ENCODE measurements around the gene ZNF436. TPM values are rescaled to one million over a fixed set of nuclear protein-coding genes. Genes with fewer than 3 reads are reported as not detected.

ZNF436 gene
- total and polyA plus RNA-seq, 5 donors from 2014 or later: 2.1 to 5.2 (median 3.2) TPM

DNA sequence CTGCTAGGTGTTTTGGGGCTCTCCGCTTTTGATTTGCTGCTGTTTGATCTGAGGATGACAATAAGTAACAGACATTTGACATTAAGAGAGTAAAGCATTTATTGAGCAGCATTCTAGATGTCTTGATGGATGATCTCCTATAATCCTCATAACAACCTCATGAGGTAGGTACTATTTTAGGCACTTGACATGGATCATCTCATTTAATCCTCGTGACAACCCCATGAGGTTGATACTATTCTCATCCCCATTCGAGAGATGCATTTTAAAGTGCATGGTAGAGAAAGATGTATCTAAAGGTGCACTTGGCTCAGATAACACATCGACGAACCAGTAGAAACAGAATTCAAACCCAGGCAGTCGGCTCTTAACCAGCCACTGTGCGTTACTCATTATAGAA is 28.3 kb upstream of the ZNF436 start:
- no peaks in the 10 kb centered on the region for H3K4me1 ChIP-seq (ENCODE audit: control insufficient read depth, insufficient read depth, low read length, poor library complexity, severe bottlenecking)
- Mint-ChIP-seq H3K27me3 (no peaks in the 10 kb centered on the region), H3K4me1 (no peaks in the 10 kb centered on the region), H3K27ac (no peak overlapping the region), H3K4me3 (no peak overlapping the region), H3K36me3 (peaks cover 13% of the 10 kb centered on the region), H3K9me3 (no peaks in the 10 kb centered on the region)
- no peak overlapping the region for H3K4me3 ChIP-seq (ENCODE audit: low read depth, low read length)
- H3K36me3 ChIP-seq (ENCODE audit: control insufficient read depth, insufficient read depth, low read length): no peaks in the 10 kb centered on the region
- DNase-seq: no peak
- no peaks in the 10 kb centered on the region for H3K27me3 ChIP-seq (ENCODE audit: control insufficient read depth, insufficient read depth, low read length)
- H3K9me3 ChIP-seq (ENCODE audit: control insufficient read depth in 2 of 2, low read length in 2 of 2): no peaks in the 10 kb centered on the region
- ATAC-seq (ENCODE audit: low read depth in 2 of 2): no peak
- H3K27ac ChIP-seq (ENCODE audit: insufficient read depth, low read length, poor library complexity, severe bottlenecking): no peak overlapping the region

DNA sequence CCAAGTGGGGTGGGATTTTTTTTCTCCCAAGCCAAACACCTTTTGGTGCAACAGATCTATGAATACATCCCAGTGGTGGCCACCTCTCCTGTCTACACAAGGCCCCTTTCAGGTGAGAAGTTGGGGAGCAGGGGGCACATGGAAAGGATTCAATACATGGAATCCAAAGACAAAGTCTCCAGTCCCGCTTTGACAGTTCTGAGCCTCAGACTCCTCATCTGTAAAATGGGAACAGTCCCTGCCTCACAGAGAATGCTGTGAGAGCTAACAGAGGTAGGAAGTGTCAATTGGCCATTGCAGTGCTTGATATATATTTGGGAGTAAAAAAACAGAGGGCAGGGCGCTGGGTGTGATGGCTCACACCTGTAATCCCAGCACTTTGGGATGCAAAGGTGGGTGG is 26.7 kb upstream of the ZNF436 start:
- no peak overlapping the region for H3K4me3 Mint-ChIP-seq
- no peaks in the 10 kb centered on the region for H3K4me1 Mint-ChIP-seq
- Histone ChIP-seq H3K36me3 (ENCODE audit: control insufficient read depth, insufficient read depth, low read length) (no peaks in the 10 kb centered on the region), H3K27me3 (ENCODE audit: control insufficient read depth, insufficient read depth, low read length) (no peaks in the 10 kb centered on the region), H3K4me3 (ENCODE audit: low read depth, low read length) (no peak overlapping the region), H3K4me1 (ENCODE audit: control insufficient read depth, insufficient read depth, low read length, poor library complexity, severe bottlenecking) (no peaks in the 10 kb centered on the region), H3K9me3 (ENCODE audit: control insufficient read depth in 2 of 2, low read length in 2 of 2) (no peaks in the 10 kb centered on the region), H3K27ac (ENCODE audit: insufficient read depth, low read length, poor library complexity, severe bottlenecking) (no peak overlapping the region)
- H3K27me3 Mint-ChIP-seq: no peaks in the 10 kb centered on the region
- H3K27ac Mint-ChIP-seq: no peak overlapping the region
- DNase-seq: no peak
- no peak for ATAC-seq (ENCODE audit: low read depth in 2 of 2)
- peaks cover 10% of the 10 kb centered on the region for H3K36me3 Mint-ChIP-seq
- no peaks in the 10 kb centered on the region for H3K9me3 Mint-ChIP-seq

DNA sequence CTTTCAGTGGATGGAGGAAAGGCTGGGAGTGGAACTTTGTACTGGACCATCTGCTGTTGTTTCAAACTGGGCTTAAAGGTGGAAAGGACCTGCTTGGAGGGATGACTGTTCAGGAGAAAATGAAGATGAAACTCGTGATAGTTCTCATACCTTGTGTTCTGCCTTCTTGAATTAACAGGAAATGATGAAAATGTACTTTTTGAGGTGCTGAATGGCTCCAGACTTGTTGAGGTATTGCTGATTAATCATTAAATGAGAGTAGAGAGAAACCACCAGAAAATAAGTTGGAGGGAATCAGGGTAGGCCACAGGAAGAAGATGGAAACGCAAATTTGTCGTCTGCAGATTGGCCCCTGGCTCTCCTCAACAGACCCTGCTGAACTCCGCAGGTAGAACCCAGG is 26.2 kb upstream of the ZNF436 start:
- Mint-ChIP-seq H3K27ac (peak overlapping the region in 1 of 3 donors; percentile 23), H3K9me3 (no peaks in the 10 kb centered on the region), H3K4me1 (no peaks in the 10 kb centered on the region), H3K36me3 (peaks cover 10% of the 10 kb centered on the region), H3K27me3 (no peaks in the 10 kb centered on the region), H3K4me3 (no peak overlapping the region)
- ATAC-seq (ENCODE audit: low read depth in 2 of 2): no peak
- no peaks in the 10 kb centered on the region for H3K4me1 ChIP-seq (ENCODE audit: control insufficient read depth, insufficient read depth, low read length, poor library complexity, severe bottlenecking)
- no peaks in the 10 kb centered on the region for H3K9me3 ChIP-seq (ENCODE audit: control insufficient read depth in 2 of 2, low read length in 2 of 2)
- H3K27ac ChIP-seq (ENCODE audit: insufficient read depth, low read length, poor library complexity, severe bottlenecking): no peak overlapping the region
- no peak overlapping the region for H3K4me3 ChIP-seq (ENCODE audit: low read depth, low read length)
- no peak for DNase-seq
- H3K36me3 ChIP-seq (ENCODE audit: control insufficient read depth, insufficient read depth, low read length): no peaks in the 10 kb centered on the region
- H3K27me3 ChIP-seq (ENCODE audit: control insufficient read depth, insufficient read depth, low read length): no peaks in the 10 kb centered on the region

DNA sequence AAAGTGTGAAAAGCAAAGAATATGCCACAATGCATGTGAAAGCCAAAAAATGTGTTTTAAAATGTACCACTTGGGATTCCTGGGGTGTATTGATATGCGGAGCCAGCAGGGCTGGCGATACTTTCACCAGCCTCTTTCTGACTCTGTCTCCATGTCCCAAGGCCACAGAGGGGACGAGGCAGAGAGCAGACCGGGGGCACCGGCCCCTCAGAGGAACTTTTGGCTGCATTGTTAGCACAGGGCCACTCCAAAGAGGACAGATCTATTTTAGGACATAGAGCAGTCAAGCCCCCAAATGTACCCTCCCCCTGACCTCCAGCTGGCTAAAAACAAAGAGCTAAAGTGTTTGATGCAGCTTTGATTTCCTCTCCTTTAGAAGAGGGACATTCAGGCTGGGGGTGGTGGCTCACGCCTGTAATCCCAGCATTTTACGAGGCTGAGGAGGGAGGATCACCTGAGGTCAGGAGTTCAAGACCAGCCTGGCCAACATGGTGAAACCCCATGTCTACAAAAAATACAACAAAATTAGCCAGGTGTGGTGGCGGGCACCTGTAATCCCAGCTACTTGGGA is 25.6 kb upstream of the ZNF436 start:
- Mint-ChIP-seq H3K27me3 (no peaks in the 10 kb centered on the region), H3K27ac (peak overlapping the region in 1 of 3 donors; percentile 60)

DNA sequence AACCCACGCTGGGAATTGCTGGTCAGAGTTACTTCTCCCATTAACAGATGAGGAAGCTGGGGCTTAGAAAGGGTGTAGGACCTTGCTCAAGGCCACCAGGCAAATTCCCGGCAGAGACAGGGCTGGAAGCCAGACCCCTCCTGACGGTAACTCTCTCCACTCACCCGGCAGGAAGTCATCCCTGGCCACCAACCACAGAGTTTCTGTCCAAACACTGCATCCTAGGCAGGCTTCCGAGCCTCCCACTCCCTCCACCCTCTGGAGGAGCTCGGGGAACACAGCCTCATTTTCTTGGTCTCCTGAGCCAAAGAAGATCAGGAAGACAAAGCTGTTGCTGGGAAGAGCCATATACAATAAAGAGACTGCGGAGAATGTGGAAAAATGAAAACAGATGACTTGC is 25.0 kb upstream of the ZNF436 start:
- no peak overlapping the region for H3K27ac Mint-ChIP-seq
- peaks cover 0 to 5% (median 0%) of the 10 kb centered on the region in 4 donors for H3K4me1 Mint-ChIP-seq

More for the DNA sequence above, 25.6 kb upstream of the ZNF436 start:
- Mint-ChIP-seq H3K9me3 (no peaks in the 10 kb centered on the region), H3K4me1 (peaks cover 0 to 2% (median 0%) of the 10 kb centered on the region in 4 donors), H3K36me3 (peaks cover 14% of the 10 kb centered on the region), H3K4me3 (no peak overlapping the region)
- no peaks in the 10 kb centered on the region for H3K36me3 ChIP-seq (ENCODE audit: control insufficient read depth, insufficient read depth, low read length)
- no peaks in the 10 kb centered on the region for H3K9me3 ChIP-seq (ENCODE audit: control insufficient read depth in 2 of 2, low read length in 2 of 2)
- DNase-seq (no peak), ATAC-seq (ENCODE audit: low read depth in 2 of 2) (no peak)
- H3K27ac ChIP-seq (ENCODE audit: insufficient read depth, low read length, poor library complexity, severe bottlenecking): no peak overlapping the region
- no peak overlapping the region for H3K4me3 ChIP-seq (ENCODE audit: low read depth, low read length)
- H3K27me3 ChIP-seq (ENCODE audit: control insufficient read depth, insufficient read depth, low read length): no peaks in the 10 kb centered on the region
- no peaks in the 10 kb centered on the region for H3K4me1 ChIP-seq (ENCODE audit: control insufficient read depth, insufficient read depth, low read length, poor library complexity, severe bottlenecking)

DNA sequence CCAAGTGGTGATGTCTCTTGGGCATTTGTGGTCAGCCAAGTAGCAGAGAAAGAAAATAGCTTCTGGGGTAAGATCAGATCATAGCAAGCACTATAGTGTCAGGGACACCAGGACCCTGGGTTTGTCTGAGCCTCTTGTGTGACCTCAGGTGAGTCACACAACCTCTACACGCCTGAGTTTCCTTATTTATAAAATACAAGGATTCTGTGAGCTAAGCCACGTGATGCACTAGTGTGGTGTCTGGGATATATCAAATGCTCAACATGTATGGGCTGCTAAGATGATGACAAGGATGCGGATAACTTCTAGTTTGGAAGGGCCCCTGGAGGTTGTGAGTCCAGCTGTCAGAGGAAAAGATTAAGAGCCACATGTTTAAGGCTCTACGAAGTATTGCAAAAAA is 24.5 kb upstream of the ZNF436 start:
- no peak for ATAC-seq (ENCODE audit: low read depth in 2 of 2)
- Histone ChIP-seq H3K4me1 (ENCODE audit: control insufficient read depth, insufficient read depth, low read length, poor library complexity, severe bottlenecking) (no peaks in the 10 kb centered on the region), H3K9me3 (ENCODE audit: control insufficient read depth in 2 of 2, low read length in 2 of 2) (no peaks in the 10 kb centered on the region), H3K27ac (ENCODE audit: insufficient read depth, low read length, poor library complexity, severe bottlenecking) (no peak overlapping the region), H3K27me3 (ENCODE audit: control insufficient read depth, insufficient read depth, low read length) (no peaks in the 10 kb centered on the region), H3K4me3 (ENCODE audit: low read depth, low read length) (no peak overlapping the region), H3K36me3 (ENCODE audit: control insufficient read depth, insufficient read depth, low read length) (no peaks in the 10 kb centered on the region)
- DNase-seq: no peak
- no peaks in the 10 kb centered on the region for H3K9me3 Mint-ChIP-seq
- H3K4me3 Mint-ChIP-seq: no peak overlapping the region
- no peak overlapping the region for H3K27ac Mint-ChIP-seq
- H3K36me3 Mint-ChIP-seq: peaks cover 14% of the 10 kb centered on the region
- no peaks in the 10 kb centered on the region for H3K27me3 Mint-ChIP-seq
- H3K4me1 Mint-ChIP-seq: peaks cover 0 to 5% (median 0%) of the 10 kb centered on the region in 4 donors

More for the DNA sequence above, 25.0 kb upstream of the ZNF436 start:
- Mint-ChIP-seq H3K27me3 (no peaks in the 10 kb centered on the region), H3K4me3 (no peak overlapping the region), H3K9me3 (no peaks in the 10 kb centered on the region), H3K36me3 (peaks cover 14% of the 10 kb centered on the region)
- H3K27me3 ChIP-seq (ENCODE audit: control insufficient read depth, insufficient read depth, low read length): no peaks in the 10 kb centered on the region
- no peak overlapping the region for H3K27ac ChIP-seq (ENCODE audit: insufficient read depth, low read length, poor library complexity, severe bottlenecking)
- H3K9me3 ChIP-seq (ENCODE audit: control insufficient read depth in 2 of 2, low read length in 2 of 2): no peaks in the 10 kb centered on the region
- H3K4me1 ChIP-seq (ENCODE audit: control insufficient read depth, insufficient read depth, low read length, poor library complexity, severe bottlenecking): no peaks in the 10 kb centered on the region
- ATAC-seq (ENCODE audit: low read depth in 2 of 2) (no peak), DNase-seq (no peak)
- no peaks in the 10 kb centered on the region for H3K36me3 ChIP-seq (ENCODE audit: control insufficient read depth, insufficient read depth, low read length)
- no peak overlapping the region for H3K4me3 ChIP-seq (ENCODE audit: low read depth, low read length)

DNA sequence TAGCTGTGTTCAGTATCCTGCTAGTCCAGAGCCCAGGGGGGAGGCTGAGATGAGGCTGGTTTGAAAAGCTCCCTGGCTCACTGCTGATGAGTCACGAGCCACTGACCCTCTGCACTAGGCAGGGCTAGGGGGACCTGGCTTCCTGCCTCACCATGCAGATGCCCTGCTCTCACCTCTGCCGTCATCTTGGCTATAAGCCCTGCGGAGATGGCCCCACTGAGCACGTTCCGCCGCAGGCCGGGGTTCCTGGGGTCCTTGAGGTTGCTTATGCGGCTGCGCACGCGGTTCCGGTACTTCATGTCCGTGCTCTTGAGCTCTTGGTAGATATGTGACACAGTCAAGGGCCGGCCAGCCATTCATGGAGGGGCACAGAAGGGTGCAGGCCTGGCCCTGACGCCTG is 24.1 kb upstream of the ZNF436 start:
- Mint-ChIP-seq H3K4me1 (peaks cover 0 to 5% (median 0%) of the 10 kb centered on the region in 4 donors), H3K36me3 (peaks cover 14% of the 10 kb centered on the region), H3K4me3 (no peak overlapping the region), H3K9me3 (no peaks in the 10 kb centered on the region), H3K27ac (no peak overlapping the region), H3K27me3 (no peaks in the 10 kb centered on the region)
- H3K36me3 ChIP-seq (ENCODE audit: control insufficient read depth, insufficient read depth, low read length): no peaks in the 10 kb centered on the region
- no peak overlapping the region for H3K4me3 ChIP-seq (ENCODE audit: low read depth, low read length)
- DNase-seq: no peak
- H3K4me1 ChIP-seq (ENCODE audit: control insufficient read depth, insufficient read depth, low read length, poor library complexity, severe bottlenecking): no peaks in the 10 kb centered on the region
- H3K9me3 ChIP-seq (ENCODE audit: control insufficient read depth in 2 of 2, low read length in 2 of 2): no peaks in the 10 kb centered on the region
- no peak for ATAC-seq (ENCODE audit: low read depth in 2 of 2)
- H3K27ac ChIP-seq (ENCODE audit: insufficient read depth, low read length, poor library complexity, severe bottlenecking): no peak overlapping the region
- no peaks in the 10 kb centered on the region for H3K27me3 ChIP-seq (ENCODE audit: control insufficient read depth, insufficient read depth, low read length)

DNA sequence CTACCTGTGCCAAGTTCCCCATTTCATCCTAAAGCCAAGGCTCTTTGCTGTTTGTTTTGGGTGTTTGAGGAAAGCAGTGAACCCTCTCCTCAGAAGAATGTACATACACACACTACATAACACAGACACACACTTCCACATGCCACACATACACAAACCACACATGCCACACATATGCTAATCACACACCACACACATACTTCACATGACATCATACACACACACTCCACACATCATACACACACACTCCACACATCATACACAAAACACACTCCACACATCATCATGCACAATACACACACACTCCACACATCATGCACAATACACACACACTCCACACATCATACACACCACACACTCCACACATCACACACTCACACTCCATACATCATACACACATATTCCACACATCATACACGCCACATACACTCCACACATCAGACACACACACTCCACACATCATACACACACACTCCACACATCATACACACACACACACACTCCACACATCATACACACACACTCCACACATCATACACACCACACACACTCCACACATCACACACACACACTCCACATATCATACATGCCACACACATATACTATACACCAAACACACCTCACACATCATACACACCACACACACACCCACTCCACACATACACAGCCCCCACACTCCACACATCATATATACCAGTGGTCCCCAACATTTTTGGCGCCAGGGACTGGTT is 22.7 kb upstream of the ZNF436 start:
- ATAC-seq (ENCODE audit: low read depth in 2 of 2): no peak
- Mint-ChIP-seq H3K27ac (no peak overlapping the region), H3K4me1 (peaks cover 0 to 5% (median 0%) of the 10 kb centered on the region in 4 donors), H3K27me3 (no peaks in the 10 kb centered on the region), H3K4me3 (no peak overlapping the region), H3K9me3 (no peaks in the 10 kb centered on the region), H3K36me3 (peaks cover 8% of the 10 kb centered on the region)
- H3K9me3 ChIP-seq (ENCODE audit: control insufficient read depth in 2 of 2, low read length in 2 of 2): no peaks in the 10 kb centered on the region
- H3K27me3 ChIP-seq (ENCODE audit: control insufficient read depth, insufficient read depth, low read length): no peaks in the 10 kb centered on the region
- H3K36me3 ChIP-seq (ENCODE audit: control insufficient read depth, insufficient read depth, low read length): no peaks in the 10 kb centered on the region
- DNase-seq: no peak
- no peak overlapping the region for H3K27ac ChIP-seq (ENCODE audit: insufficient read depth, low read length, poor library complexity, severe bottlenecking)
- H3K4me1 ChIP-seq (ENCODE audit: control insufficient read depth, insufficient read depth, low read length, poor library complexity, severe bottlenecking): no peaks in the 10 kb centered on the region
- H3K4me3 ChIP-seq (ENCODE audit: low read depth, low read length): no peak overlapping the region
